HepG2 (cell line): ENCODE measurements around the gene PKNOX2.

Source experiments
- ELF3 ChIP-seq: IDR thresholded peaks from 2 replicates; pipeline ENCODE4 v1.6.1; 2016; ENCODE audit warnings: missing genetic modification reagents, missing compliant biosample characterization
- MAF1 ChIP-seq: sonication (generic); formaldehyde crosslinking; IDR thresholded peaks from 2 replicates; pipeline ENCODE4 v1.5.0; 2020; ENCODE audit warnings: missing genetic modification reagents, borderline replicate concordance
- PBX2 ChIP-seq: IDR thresholded peaks from 2 replicates; pipeline ENCODE4 v1.6.1; 2016; ENCODE audit warnings: control low read depth
- PRDM15 ChIP-seq: sonication (generic); formaldehyde crosslinking; IDR thresholded peaks from 2 replicates; pipeline ENCODE4 v1.4.0; 2020; ENCODE audit warnings: missing genetic modification reagents
- YY1 ChIP-seq: IDR thresholded peaks from 2 replicates; pipeline ENCODE4 v1.6.1; 2011; ENCODE audit warnings: low read length, low read depth, moderate library complexity, mild to moderate bottlenecking; ENCODE audit not compliant: insufficient read depth, insufficient replicate concordance
- ZNF331 ChIP-seq: sonication (generic); formaldehyde crosslinking; IDR thresholded peaks from 2 replicates; pipeline ENCODE4 v1.4.0; 2020; ENCODE audit warnings: missing genetic modification reagents
- ZNF780A ChIP-seq: sonication (generic); formaldehyde crosslinking; IDR thresholded peaks from 2 replicates; pipeline ENCODE4 v1.8.0; 2022; ENCODE audit warnings: mild to moderate bottlenecking, missing genetic modification reagents, moderate library complexity

- TF ChIP-seq ELF3 (CRISPR knock-in tag) (no peak), PRDM15 (CRISPR knock-in tag) (no peak), YY1 (no peak), ZNF780A (no peak), PBX2 (CRISPR knock-in tag) (no peak), MAF1 (no peak), ZNF331 (CRISPR knock-in tag) (no peak)
These were observed 252.7 kb downstream of the PKNOX2 start for GRCh38 chr11:125416981-125417935.
